ENCODE data around the gene AFDN. TPM values are rescaled to one million over a fixed set of nuclear protein-coding genes. Genes with fewer than 3 reads are reported as not detected.

AFDN gene
- total and polyA plus RNA-seq, 9 donors, result 24.4 to 266 (median 86.6) TPM

DNA sequence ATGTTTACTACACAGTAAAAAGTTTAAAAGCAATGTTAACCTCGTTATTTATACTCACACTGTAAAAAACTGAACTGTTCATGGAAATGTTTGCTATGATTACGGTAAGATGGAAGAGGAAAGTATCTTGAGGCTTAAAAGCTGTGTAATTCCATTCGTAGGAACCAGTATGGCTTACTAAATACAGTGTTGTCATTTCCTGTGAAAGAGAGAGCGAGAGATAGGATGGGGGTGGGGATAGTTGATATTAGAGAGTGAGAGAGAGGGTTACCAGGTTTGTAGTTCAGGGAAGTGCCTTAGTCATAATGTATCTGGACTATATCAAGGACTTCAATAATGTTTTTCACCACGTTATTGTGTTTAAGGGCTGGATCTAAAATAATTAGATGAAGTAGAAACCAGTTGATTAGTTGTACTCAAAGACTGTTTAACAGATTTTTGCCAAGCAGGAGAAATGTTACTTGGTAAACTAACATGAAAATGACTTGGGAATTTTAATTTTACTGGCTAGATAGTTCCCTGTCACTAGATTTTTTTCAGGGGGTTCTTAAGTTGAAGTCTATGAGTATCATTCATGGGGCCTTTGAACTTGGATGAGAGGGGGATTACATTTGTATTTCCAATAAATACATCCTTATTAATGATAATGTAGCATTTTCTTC lies 30.4 kb downstream of the AFDN start:
- TF ChIP-seq EP300 (IDR thresholded peaks at IDR 0.05) (no peak), POLR2A (IDR thresholded peaks at IDR 0.05) (no peak), CTCF (IDR thresholded peaks at IDR 0.05) (no peak)
- no peaks in the 10 kb centered on the region for H3K36me3 ChIP-seq
- no peak overlapping the region for H3K27ac ChIP-seq
- peaks cover 8% of the 10 kb centered on the region for H3K4me1 ChIP-seq (ENCODE audit: insufficient read depth)
- intact Hi-C loops (cut with DNase I), result no loop called here
- no peaks in the 10 kb centered on the region for H3K9me3 ChIP-seq
- no peaks in the 10 kb centered on the region for H3K27me3 ChIP-seq
- no peak overlapping the region for H3K4me3 ChIP-seq
- DNase-seq, result no peak
- 68 to 73% (median 68%) methylated on average over 5 of the region's 5 CpGs for whole genome bisulfite sequencing, 3 donors

- no peak for DNase-seq
- intact Hi-C loops (cut with DNase I), result no loop called here
- Histone ChIP-seq H3K36me3 (no peaks in the 10 kb centered on the region), H3K27ac (no peak overlapping the region), H3K27me3 (no peaks in the 10 kb centered on the region), H3K9me3 (no peaks in the 10 kb centered on the region), H3K4me1 (ENCODE audit: insufficient read depth) (peaks cover 8% of the 10 kb centered on the region), H3K4me3 (no peak overlapping the region)
- TF ChIP-seq EP300 (IDR thresholded peaks at IDR 0.05) (no peak), CTCF (IDR thresholded peaks at IDR 0.05) (no peak), POLR2A (IDR thresholded peaks at IDR 0.05) (no peak)
- 5 to 6% (median 6%) methylated on average over 1 of the region's 1 CpG for WGBS, 3 donors
Observed at GRCh38 chr6:167858086-167858591, 31.4 kb downstream of the AFDN start.

- H3K27me3 ChIP-seq, result no peaks in the 10 kb centered on the region
- no peak for TF ChIP-seq CTCF (IDR thresholded peaks at IDR 0.05)
- no peak for TF ChIP-seq EP300 (IDR thresholded peaks at IDR 0.05)
- TF ChIP-seq POLR2A (IDR thresholded peaks at IDR 0.05), result no peak
- no peak overlapping the region for H3K4me3 ChIP-seq
- 28 to 40% (median 32%) methylated on average over 7 of the region's 7 CpGs for WGBS, 3 donors
- no peaks in the 10 kb centered on the region for H3K36me3 ChIP-seq
- H3K4me1 ChIP-seq (ENCODE audit: insufficient read depth), result peaks cover 8% of the 10 kb centered on the region
- intact Hi-C loops (cut with DNase I), result no loop called here
- no peak overlapping the region for H3K27ac ChIP-seq
- no peaks in the 10 kb centered on the region for H3K9me3 ChIP-seq
- DNase-seq, result no peak
Observed at GRCh38 chr6:167858842-167859664, 32.3 kb downstream of the AFDN start.

DNA sequence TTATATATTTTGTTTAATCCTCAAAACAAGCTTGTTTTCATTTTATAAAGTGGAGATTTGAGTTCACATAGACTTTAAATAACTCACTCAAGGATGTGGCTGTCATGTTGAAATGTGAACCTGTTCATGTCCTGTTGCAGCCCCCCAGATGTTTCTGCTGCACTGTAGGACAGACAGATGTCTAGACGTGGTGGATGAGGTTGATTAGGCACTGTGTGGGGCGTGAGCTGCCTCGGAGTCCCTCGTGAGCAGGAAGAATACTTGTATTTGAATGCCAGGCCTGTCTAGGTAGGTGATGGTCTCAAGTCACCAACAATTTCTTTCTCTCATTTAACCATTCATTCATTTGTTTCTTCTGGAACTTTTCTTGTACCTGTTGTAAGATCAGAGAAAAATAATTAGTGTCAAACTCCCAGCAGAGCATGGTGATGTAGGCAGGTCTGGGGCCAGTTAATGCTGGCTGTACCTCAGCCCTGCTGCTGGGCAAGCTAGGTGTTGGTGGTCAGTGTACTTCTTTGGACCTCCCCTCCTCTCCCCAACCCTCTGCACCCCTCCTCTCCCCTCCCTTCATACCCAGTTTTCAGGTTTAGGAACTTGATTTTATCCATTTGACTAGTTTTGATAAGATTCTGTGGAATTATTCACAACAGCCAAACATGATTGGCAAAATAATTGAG lies 34.0 kb downstream of the AFDN start:
- DNase-seq, result no peak
- intact Hi-C loops (cut with DNase I), result loop anchor here in 1 of 4 donors (2.0 kb wide), 1 partner anchor 42 kb away; no protein-coding TSS in a partner anchor
- H3K36me3 ChIP-seq, result no peaks in the 10 kb centered on the region
- WGBS, 3 donors, result 60 to 77% (median 73%) methylated on average over 4 of the region's 4 CpGs
- H3K4me3 ChIP-seq, result no peak overlapping the region
- no peaks in the 10 kb centered on the region for H3K27me3 ChIP-seq
- TF ChIP-seq POLR2A (IDR thresholded peaks at IDR 0.05), result no peak
- TF ChIP-seq CTCF (IDR thresholded peaks at IDR 0.05), result no peak
- TF ChIP-seq EP300 (IDR thresholded peaks at IDR 0.05), result no peak
- no peaks in the 10 kb centered on the region for H3K9me3 ChIP-seq
- no peak overlapping the region for H3K27ac ChIP-seq
- H3K4me1 ChIP-seq (ENCODE audit: insufficient read depth), result peaks cover 8% of the 10 kb centered on the region
